ENCODE data around the gene ITPRIP.
A peak's percentile ranks its signal among the peaks of the same experiment; 100 is the strongest.

ITPRIP gene

GRCh38 chr10:104337985-104338735 lies at the start of gene ITPRIP (continued):
- no peak for TF ChIP-seq ZSCAN18 (tag by site-specific recombination; IDR thresholded peaks at IDR 0.05)
- TF ChIP-seq PATZ1 (tag by site-specific recombination; IDR thresholded peaks at IDR 0.05): peak; percentile 87
- no peak for TF ChIP-seq ZNF37A (tag by site-specific recombination; IDR thresholded peaks at IDR 0.05)
- TF ChIP-seq YY2 (tag by site-specific recombination; IDR thresholded peaks at IDR 0.05): peak; percentile 53; the same call in 1 of the 2 replicates
- TF ChIP-seq ZFP37 (tag by site-specific recombination; IDR thresholded peaks at IDR 0.05): 0 out of 2 replicates have a peak, but pooled peaks have one; percentile 20
- TF ChIP-seq ZNF239 (tag by site-specific recombination; IDR thresholded peaks at IDR 0.05): no peak
- no peak for TF ChIP-seq ZNF48 (tag by site-specific recombination; IDR thresholded peaks at IDR 0.05)
- TF ChIP-seq ZBTB48 (tag by site-specific recombination; IDR thresholded peaks at IDR 0.05): 0 out of 2 replicates have a peak, but pooled peaks have one; percentile 25
- no peak for TF ChIP-seq ZBTB1 (tag by site-specific recombination; IDR thresholded peaks at IDR 0.05)
- peak; percentile 69 for TF ChIP-seq ZFHX2 (tag by site-specific recombination; conservative IDR thresholded peaks at IDR 0.05)
- TF ChIP-seq ZNF830 (tag by site-specific recombination; IDR thresholded peaks at IDR 0.05; ENCODE audit: low read depth): no peak
- no peak; the same call in 1 of the 2 replicates for TF ChIP-seq ZNF362 (tag by site-specific recombination; IDR thresholded peaks at IDR 0.05)
- TF ChIP-seq ZNF416 (tag by site-specific recombination; IDR thresholded peaks at IDR 0.05): no peak
- TF ChIP-seq ZNF121 (tag by site-specific recombination; IDR thresholded peaks at IDR 0.05): peak; percentile 57; the same call in 1 of the 2 replicates
- TF ChIP-seq ZNF280C (tag by site-specific recombination; IDR thresholded peaks at IDR 0.05): no peak
- TF ChIP-seq ZBTB11 (tag by site-specific recombination; conservative IDR thresholded peaks at IDR 0.05; ENCODE audit: low read depth): 0 out of 2 replicates have a peak, but pooled peaks have one; percentile 79
- TF ChIP-seq ZNF335 (tag by site-specific recombination; conservative IDR thresholded peaks at IDR 0.05): peak; percentile 85; the same call in 1 of the 2 replicates
- no peak for TF ChIP-seq ZNF791 (tag by site-specific recombination; IDR thresholded peaks at IDR 0.05)
- TF ChIP-seq ZNF639 (tag by site-specific recombination; IDR thresholded peaks at IDR 0.05): peak; percentile 80
- no peak for TF ChIP-seq GLI4 (tag by site-specific recombination; IDR thresholded peaks at IDR 0.05)
- TF ChIP-seq ZNF600 (tag by site-specific recombination; IDR thresholded peaks at IDR 0.05): peak; percentile 49; the same call in 1 of the 2 replicates
- TF ChIP-seq ZFP69B (tag by site-specific recombination; IDR thresholded peaks at IDR 0.05): peak; percentile 89; the same call in 1 of the 2 replicates
- TF ChIP-seq ZSCAN30 (tag by site-specific recombination; IDR thresholded peaks at IDR 0.05): peak; percentile 57; the same call in 1 of the 2 replicates
- peak; percentile 99 for TF ChIP-seq ZNF580 (tag by site-specific recombination; IDR thresholded peaks at IDR 0.05)
